Activated T-cell treated with anti-CD3 and anti-CD28 coated beads, Interleukin-2, amount 50 U/mL, for 48 hours (primary cell): ENCODE data around the gene LIMA1.
"Not testable (repeated sequence)": the region's sequence is repeated elsewhere in the genome, so short reads cannot be mapped to it uniquely, and the experiment has no call there.

Experiments used
- DNase-seq, 2 experiments: peaks; one replicate each; pipeline ENCODE4 v3.0.0-alpha.2; 2020

Gene LIMA1

GRCh38 chr12:50184261-50184660, 99.1 kb downstream of the LIMA1 start:
- DNase-seq: no peak

- no peak for DNase-seq
These were observed 100.9 kb downstream of the LIMA1 start for GRCh38 chr12:50182461-50182860.

- DNase-seq: no peak
These were observed 101.6 kb downstream of the LIMA1 start for GRCh38 chr12:50181691-50182090.

GRCh38 chr12:50175716-50176026, 107.6 kb downstream of the LIMA1 start:
- DNase-seq: no peak

- no peak for DNase-seq
These were observed 108.2 kb downstream of the LIMA1 start for GRCh38 chr12:50174971-50175715.

- DNase-seq: peak; percentile 99
These were observed 116.1 kb downstream of the LIMA1 start, which contains the start of gene CERS5 for GRCh38 chr12:50167049-50167828. CERS5 (minus strand) TSS chr12:50167369; CDS start chr12:50167297, 72 bp downstream.

GRCh38 chr12:50166799-50167048, 116.6 kb downstream of the LIMA1 start:
- DNase-seq: peak; percentile 77 to 84

GRCh38 chr12:50164963-50165362, 118.4 kb downstream of the LIMA1 start:
- no peak for DNase-seq

GRCh38 chr12:50162230-50162629, 121.1 kb downstream of the LIMA1 start:
- no peak for DNase-seq

- no peak for DNase-seq
These were observed 122.7 kb downstream of the LIMA1 start for GRCh38 chr12:50160643-50161042.

- DNase-seq: no peak
These were observed 126.1 kb downstream of the LIMA1 start for GRCh38 chr12:50157259-50157658.

GRCh38 chr12:50156641-50157040, 126.7 kb downstream of the LIMA1 start:
- no peak for DNase-seq

- DNase-seq: not testable (repeated sequence)
These were observed 128.4 kb downstream of the LIMA1 start for GRCh38 chr12:50154947-50155346.

- peak in 1 of 2 experiments; percentile 9 for DNase-seq
These were observed 132.2 kb downstream of the LIMA1 start for GRCh38 chr12:50151047-50151687.

GRCh38 chr12:50149311-50149710, 134.0 kb downstream of the LIMA1 start:
- DNase-seq: peak in 1 of 2 experiments; percentile 7

GRCh38 chr12:50148011-50148410, 135.3 kb downstream of the LIMA1 start:
- DNase-seq: peak in 1 of 2 experiments; percentile 10

GRCh38 chr12:50147281-50147680, 136.0 kb downstream of the LIMA1 start:
- DNase-seq: no peak

- DNase-seq: no peak
These were observed 137.9 kb downstream of the LIMA1 start for GRCh38 chr12:50145439-50145838.

- no peak for DNase-seq
These were observed 140.3 kb downstream of the LIMA1 start for GRCh38 chr12:50142993-50143392.

GRCh38 chr12:50132505-50133135, 150.7 kb downstream of the LIMA1 start:
- peak in 1 of 2 experiments; percentile 16 for DNase-seq

GRCh38 chr12:50129290-50129689, 154.0 kb downstream of the LIMA1 start:
- DNase-seq: no peak

GRCh38 chr12:50127546-50127945, 155.8 kb downstream of the LIMA1 start:
- no peak for DNase-seq
